NCI-H82 treated with DMSO at 0.1 percent for 48 hours (cell line): ENCODE measurements around the gene THSD4.
"Not testable (repeated sequence)": the region's sequence is repeated elsewhere in the genome, so short reads cannot be mapped to it uniquely, and the experiment has no call there.

Source experiments
- DNase-seq: peaks from one replicate; lab custom pipeline; 2025; ENCODE audit not compliant: unreplicated experiment; lab: John Stamatoyannopoulos, UW

The THSD4 gene

GRCh38 chr15:71290881-71291635, 175.8 kb downstream of the THSD4 start:
- DNase-seq = no peak

- no peak for DNase-seq
These were observed 176.5 kb downstream of the THSD4 start for GRCh38 chr15:71291723-71292122.

- DNase-seq = no peak
These were observed 178.5 kb downstream of the THSD4 start for GRCh38 chr15:71293723-71294122.

GRCh38 chr15:71294251-71294910, 179.1 kb downstream of the THSD4 start:
- DNase-seq = no peak

- peak; percentile 8 for DNase-seq
These were observed 179.8 kb downstream of the THSD4 start for GRCh38 chr15:71294911-71295602.

GRCh38 chr15:71295603-71296314, 180.5 kb downstream of the THSD4 start:
- no peak for DNase-seq

GRCh38 chr15:71296315-71296679, 181.0 kb downstream of the THSD4 start:
- no peak for DNase-seq

GRCh38 chr15:71301958-71302621, 186.8 kb downstream of the THSD4 start:
- DNase-seq = no peak

- no peak for DNase-seq
These were observed 187.7 kb downstream of the THSD4 start for GRCh38 chr15:71302861-71303410.

DNA sequence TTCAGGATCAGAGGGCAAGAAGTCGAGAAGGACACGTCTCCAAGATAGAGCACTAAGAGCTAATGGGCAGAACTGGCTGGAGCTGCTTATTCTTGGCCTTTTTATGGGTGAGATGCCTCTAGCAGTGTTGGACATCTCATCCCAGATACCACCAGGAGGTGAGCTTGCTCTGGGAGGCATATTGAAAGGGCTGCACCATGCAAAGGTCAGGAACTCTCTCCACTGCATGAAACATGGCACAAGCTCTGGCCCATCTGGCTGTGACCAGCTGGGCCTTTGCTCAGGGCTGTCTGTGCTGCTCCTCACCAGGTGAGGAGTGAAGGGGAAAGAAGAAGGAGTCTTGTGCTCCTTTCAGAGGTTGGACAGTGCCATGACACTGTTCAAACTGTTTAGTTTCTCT, 188.7 kb downstream of the THSD4 start:
- DNase-seq = no peak

GRCh38 chr15:71304681-71305080, 189.4 kb downstream of the THSD4 start:
- no peak for DNase-seq

DNA sequence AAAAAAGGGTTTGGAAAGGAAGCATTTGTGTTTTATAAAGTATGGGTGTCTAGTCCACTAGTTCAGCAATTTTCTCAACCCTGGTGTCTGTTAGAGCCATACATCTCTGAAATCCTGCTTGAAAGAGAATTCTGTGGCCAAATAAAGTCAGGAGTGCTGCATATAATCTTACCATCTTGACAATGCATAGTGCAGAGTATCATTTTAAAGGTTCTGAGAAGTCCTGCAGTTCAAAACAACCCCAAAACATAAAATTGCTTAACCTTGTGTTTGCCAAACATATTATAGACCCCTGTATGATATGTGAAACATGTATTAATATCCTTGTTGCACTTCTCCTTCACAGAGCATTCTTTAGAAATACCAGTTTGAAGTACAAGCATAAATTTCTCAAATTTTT, 191.3 kb downstream of the THSD4 start:
- DNase-seq = no peak

DNA sequence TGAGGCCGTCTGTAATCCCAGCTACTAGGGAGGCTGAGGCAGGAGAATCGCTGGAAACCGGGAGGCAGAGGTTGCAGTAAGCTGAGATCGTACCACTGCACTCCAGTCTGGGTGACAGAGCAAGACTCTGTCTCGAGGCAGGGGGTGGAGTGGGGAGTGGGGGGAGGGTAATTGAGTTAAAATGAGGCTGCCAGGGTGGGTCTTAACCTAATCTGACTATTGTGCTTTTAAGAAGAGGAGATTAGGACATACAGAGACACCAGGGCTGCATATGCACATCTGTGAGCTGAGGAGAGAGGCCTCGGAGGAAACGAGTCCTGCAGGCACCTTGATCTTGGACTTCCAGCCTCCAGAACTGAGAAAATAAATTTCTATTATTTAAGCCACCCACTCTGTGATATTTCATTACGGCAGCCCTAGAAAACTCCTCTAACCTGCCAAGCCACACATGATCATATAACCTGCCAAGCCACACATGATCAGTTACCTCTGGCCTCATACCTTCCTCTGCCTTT, 197.0 kb downstream of the THSD4 start:
- DNase-seq = peak; percentile 58

DNA sequence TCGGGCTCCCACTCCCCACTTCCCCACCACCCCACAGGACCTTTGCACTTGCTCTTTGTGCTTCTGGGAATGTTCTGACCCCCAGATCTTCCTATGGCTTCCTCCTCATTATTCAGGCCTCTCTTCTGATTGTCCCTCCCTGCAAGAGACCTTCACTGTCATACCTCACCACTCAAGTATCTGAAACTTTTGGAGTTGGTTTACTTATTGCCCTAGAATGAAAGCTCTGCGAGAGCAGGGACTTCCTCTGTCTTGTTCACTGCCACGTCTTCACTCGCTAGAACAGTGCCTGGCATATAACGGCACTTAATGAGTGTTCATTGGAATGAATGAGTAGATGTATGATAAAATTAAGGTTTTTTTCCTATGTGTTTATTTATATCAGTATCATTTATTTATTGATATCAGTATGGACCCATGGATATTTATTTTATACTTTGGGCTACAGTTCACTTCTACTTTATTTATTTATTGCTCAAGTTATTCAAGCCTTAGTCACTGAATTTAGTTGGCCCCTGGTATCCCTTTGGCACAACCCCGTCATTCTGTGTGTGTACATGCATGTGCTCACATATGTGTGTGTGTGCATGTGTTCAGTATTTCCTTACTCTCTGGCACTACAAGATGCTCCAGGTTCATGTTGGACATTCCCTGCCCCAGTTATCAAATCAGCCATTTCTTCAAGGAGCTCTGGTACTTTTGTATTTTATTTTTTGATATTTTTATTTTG, 197.6 kb downstream of the THSD4 start:
- DNase-seq = no peak

GRCh38 chr15:71313806-71314205, 198.5 kb downstream of the THSD4 start:
- DNase-seq = peak; percentile 35

DNA sequence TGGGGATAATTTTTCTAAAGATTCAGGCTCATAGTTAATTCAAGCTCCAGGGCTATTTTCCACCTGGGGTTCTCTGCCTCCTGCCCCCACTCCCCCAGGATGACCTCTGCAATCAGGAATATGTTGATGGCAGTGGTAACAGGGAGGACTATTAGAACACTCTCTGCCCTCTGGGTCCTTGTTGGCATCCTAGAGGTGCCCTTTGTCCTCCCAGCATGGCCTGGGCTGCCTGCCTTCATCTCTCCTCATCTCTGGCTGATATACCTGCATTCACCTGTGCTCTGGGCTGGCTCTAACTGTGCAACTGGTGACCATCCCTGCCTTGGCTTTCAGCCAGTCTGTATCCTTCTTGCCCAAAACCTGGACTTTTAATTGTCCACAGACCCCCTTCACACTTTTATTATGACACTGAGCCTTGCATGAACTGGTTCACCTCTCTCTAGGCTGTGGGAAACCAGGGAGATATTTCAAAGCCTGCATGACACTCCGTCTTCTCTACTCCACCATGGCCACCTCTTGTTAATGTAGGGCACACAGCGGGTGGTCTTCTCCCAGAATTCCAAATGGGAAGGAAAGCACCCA, 199.8 kb downstream of the THSD4 start:
- DNase-seq = no peak

GRCh38 chr15:71316911-71317310, 201.6 kb downstream of the THSD4 start:
- no peak for DNase-seq

DNA sequence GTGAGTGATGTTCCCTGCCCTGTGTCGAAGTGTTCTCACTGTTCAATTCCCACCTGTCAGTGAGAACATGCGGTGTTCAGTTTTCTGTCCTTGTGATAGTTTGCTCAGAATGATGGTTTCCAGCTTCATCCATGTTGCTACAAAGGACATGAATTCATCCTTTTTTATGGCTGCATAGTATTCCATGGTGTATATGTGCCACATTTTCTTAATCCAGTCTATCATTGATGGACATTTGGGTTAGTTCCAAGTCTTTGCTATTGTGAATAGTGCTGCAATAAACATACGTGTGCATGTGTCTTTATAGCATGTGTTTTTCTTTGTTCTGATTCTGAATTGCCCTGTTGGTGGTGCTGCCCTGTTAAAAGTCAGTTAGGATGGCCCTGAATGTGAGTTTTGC, 204.2 kb downstream of the THSD4 start:
- not testable (repeated sequence) for DNase-seq

DNA sequence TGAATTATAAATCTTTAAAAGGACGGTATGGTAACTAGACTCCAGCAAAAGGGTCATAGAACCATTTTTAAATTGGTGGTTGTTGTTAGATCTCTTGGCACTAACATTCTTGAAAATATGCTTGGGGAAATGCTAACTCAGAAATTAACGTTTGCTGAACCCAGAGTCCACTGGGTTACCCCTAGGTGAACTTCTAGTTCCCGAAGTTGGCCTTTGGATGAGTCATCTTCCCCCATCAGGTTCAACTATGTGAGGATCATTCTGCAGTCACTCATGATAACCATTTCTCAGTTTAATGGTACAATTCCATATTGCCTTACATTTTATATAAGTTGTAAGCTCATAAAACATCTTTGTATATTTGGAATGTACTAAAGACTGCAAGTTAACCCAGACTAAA, 204.7 kb downstream of the THSD4 start:
- no peak for DNase-seq
